Measurements from ENCODE around the gene CTBP2. TPM values are rescaled to one million over a fixed set of nuclear protein-coding genes. Genes with fewer than 3 reads are reported as not detected.

The CTBP2 gene
- polyA plus RNA-seq, 6 donors from 2014 or later: 0.11 to 2.1 (median 0.40) TPM; not detected in 1

DNA sequence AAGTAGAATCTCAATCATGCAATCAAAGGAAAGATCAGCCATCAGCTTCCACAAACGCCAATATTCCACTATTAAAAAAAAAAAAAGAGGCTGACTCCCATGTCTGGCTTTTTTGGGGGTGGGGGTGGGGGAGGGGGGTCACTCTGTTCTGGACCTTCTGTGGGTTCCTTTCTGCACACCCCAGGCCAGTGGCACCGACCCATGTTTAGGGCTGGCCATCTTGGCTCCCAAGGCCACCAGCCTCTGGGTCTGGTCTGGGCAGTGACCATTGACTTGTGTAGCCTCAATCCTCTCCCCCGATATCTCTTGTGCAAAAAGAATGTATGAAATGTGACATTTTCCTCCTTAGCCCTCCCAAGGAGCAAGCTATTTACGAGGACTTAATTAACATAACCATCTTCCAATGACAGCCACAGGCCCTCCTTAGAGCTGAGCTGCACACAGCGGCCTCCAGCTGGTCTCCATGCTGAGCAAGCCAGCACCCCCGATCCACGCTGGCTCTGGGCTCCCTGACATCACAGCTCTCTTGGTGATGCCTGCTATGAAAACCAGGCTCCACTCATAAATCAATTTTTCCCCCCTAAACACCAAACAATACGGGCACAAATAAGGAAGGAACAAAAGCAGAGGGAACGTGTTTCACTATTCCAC, 118.4 kb downstream of the CTBP2 start:
- no peaks in the 10 kb centered on the region for H3K4me1 Mint-ChIP-seq
- peaks cover 28 to 38% (median 32%) of the 10 kb centered on the region in 3 donors for H3K27me3 Mint-ChIP-seq
- DNase-seq: no peak
- no peaks in the 10 kb centered on the region for H3K9me3 Mint-ChIP-seq
- no peaks in the 10 kb centered on the region for H3K36me3 Mint-ChIP-seq
- H3K27ac Mint-ChIP-seq: no peak overlapping the region
- no peak overlapping the region for H3K4me3 Mint-ChIP-seq
- ATAC-seq (ENCODE audit: low read depth in 2 of 2): no peak

GRCh38 chr10:125039354-125039769, 121.0 kb downstream of the CTBP2 start:
- H3K27me3 Mint-ChIP-seq: peaks cover 29 to 46% (median 32%) of the 10 kb centered on the region in 3 donors
- H3K27ac Mint-ChIP-seq: no peak overlapping the region
- no peaks in the 10 kb centered on the region for H3K9me3 Mint-ChIP-seq
- no peak for ATAC-seq (ENCODE audit: low read depth in 2 of 2)
- no peak for DNase-seq
- no peaks in the 10 kb centered on the region for H3K36me3 Mint-ChIP-seq
- H3K4me1 Mint-ChIP-seq: no peaks in the 10 kb centered on the region
- no peak overlapping the region for H3K4me3 Mint-ChIP-seq

DNA sequence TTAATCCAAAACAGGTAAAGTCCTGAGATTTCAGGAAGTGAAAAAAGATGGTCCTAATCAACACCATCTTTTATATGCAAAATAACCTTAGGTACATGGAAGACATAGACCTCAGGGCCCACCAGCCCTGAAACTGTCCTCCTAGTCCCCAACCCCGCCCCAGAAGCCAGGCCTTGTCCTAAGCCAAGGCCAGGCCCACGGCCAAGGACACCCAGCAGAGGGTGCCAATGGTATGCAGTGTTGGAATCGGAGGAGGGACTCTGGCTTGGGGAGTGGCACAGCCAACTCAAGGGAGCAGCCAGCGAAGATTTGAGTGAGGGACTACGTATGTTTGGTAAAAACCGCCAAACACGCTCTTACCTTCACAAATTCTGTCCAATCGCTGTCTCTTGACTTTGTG, 121.7 kb downstream of the CTBP2 start:
- Mint-ChIP-seq H3K4me1 (no peaks in the 10 kb centered on the region), H3K4me3 (no peak overlapping the region), H3K9me3 (no peaks in the 10 kb centered on the region), H3K27ac (no peak overlapping the region), H3K36me3 (no peaks in the 10 kb centered on the region), H3K27me3 (peaks cover 25 to 45% (median 29%) of the 10 kb centered on the region in 3 donors)
- no peak for DNase-seq
- ATAC-seq (ENCODE audit: low read depth in 2 of 2): no peak

DNA sequence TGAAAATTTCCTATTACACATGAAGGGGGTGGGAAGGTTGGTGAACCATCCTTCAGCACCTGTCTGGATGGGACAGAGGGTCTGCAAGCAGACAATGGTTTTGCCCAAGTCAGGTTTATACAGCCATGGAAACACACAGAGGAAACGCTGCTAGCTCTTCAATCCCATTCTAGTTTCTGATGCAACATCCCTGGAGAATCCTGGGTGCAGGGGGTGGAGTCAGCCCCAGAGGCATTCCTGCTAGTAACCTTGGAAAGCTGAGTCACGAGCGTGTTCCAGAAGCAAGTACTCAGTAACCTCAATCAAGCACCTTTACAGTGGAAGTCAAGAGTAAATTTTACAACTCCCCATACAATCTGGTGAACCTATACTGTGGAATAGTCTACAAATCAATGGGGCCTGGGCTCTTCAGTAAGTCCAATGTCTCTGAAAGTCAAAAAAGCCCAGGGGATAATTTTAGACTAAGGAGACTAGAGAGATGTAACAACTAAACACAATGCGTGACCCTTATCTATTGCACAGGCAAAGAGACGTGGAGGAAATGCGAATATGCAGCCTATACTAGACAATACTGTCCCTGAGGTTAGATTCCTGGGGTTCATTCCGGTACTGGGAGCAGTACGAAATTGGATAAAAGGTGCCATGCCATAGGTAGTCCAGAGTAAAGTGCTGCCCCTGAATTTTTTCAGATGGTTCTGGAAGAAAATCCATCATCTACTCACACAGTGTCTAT, 123.1 kb downstream of the CTBP2 start:
- Mint-ChIP-seq H3K4me1 (peaks cover 0 to under 1% (median 0%) of the 10 kb centered on the region in 3 donors), H3K4me3 (no peak overlapping the region), H3K9me3 (no peaks in the 10 kb centered on the region), H3K27me3 (peaks cover 19 to 34% (median 32%) of the 10 kb centered on the region in 3 donors), H3K27ac (no peak overlapping the region), H3K36me3 (no peaks in the 10 kb centered on the region)
- ATAC-seq (ENCODE audit: low read depth in 2 of 2): no peak
- DNase-seq: no peak

- H3K27me3 Mint-ChIP-seq: peaks cover 18 to 35% (median 29%) of the 10 kb centered on the region in 3 donors
These were observed 124.6 kb downstream of the CTBP2 start for GRCh38 chr10:125035588-125036295.

GRCh38 chr10:125035136-125035535, 125.2 kb downstream of the CTBP2 start:
- Mint-ChIP-seq H3K36me3 (no peaks in the 10 kb centered on the region), H3K9me3 (peaks cover 0 to 1% (median 0%) of the 10 kb centered on the region in 7 donors), H3K4me1 (peaks cover 0 to 3% (median 0%) of the 10 kb centered on the region in 3 donors), H3K27me3 (peaks cover 13 to 29% (median 28%) of the 10 kb centered on the region in 3 donors), H3K4me3 (no peak overlapping the region), H3K27ac (no peak overlapping the region)
- no peak for ATAC-seq (ENCODE audit: low read depth in 2 of 2)
- no peak for DNase-seq

More at GRCh38 chr10:125035588-125036295, 124.6 kb downstream of the CTBP2 start:
- Mint-ChIP-seq H3K36me3 (no peaks in the 10 kb centered on the region), H3K9me3 (peaks cover 0 to 1% (median 0%) of the 10 kb centered on the region in 7 donors), H3K4me1 (peaks cover 0 to 3% (median 0%) of the 10 kb centered on the region in 3 donors), H3K27ac (peak overlapping the region in 1 of 6 donors; percentile 41), H3K4me3 (no peak overlapping the region)
- DNase-seq (no peak), ATAC-seq (ENCODE audit: low read depth in 2 of 2) (no peak)

- H3K36me3 Mint-ChIP-seq: no peaks in the 10 kb centered on the region
- peaks cover 13 to 32% (median 28%) of the 10 kb centered on the region in 3 donors for H3K27me3 Mint-ChIP-seq
- no peak for ATAC-seq (ENCODE audit: low read depth in 2 of 2)
- no peak overlapping the region for H3K4me3 Mint-ChIP-seq
- H3K4me1 Mint-ChIP-seq: peaks cover 0 to 3% (median 0%) of the 10 kb centered on the region in 3 donors
- H3K27ac Mint-ChIP-seq: no peak overlapping the region
- peaks cover 0 to 1% (median 0%) of the 10 kb centered on the region in 7 donors for H3K9me3 Mint-ChIP-seq
- DNase-seq: no peak
These were observed 125.7 kb downstream of the CTBP2 start for GRCh38 chr10:125034675-125035074.

DNA sequence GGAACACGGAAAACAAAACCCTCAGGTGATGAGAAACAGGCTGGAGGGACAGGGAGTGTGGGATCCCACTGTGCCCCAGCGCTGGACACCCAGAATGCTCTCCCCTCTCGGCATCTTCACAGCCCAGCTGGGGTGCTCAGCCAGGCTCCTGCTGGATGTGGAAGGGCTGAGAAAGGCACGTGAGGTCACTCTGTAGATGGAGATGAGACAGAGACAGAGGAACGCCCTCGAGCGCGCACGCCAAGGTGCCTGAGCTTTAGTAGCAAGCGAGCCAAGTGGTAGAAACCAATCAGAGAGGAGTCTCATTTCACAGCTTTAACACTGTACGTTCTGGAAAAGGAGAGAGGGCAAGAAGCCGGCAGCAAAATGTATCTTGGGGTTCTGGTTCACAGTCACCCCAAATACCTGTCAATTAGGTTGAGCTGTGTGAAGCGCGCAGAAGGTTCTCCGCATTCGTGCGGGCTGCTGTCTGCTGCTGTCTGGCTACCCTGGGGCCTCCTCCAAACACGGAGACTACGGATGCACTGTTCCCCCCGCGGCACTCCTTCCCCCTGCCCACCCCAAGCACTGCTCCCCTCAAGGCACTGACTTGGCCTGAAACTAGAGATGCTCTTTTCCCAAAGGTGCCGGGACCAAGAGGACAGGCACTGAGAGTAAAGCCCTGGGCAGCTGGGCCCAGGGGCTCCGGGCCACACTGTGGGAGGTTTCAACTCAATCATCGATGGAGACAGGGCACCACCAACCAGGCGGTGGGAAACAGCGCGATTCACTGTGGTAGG, 127.0 kb downstream of the CTBP2 start:
- Mint-ChIP-seq H3K9me3 (peaks cover 0 to 1% (median 0%) of the 10 kb centered on the region in 7 donors), H3K27ac (no peak overlapping the region), H3K36me3 (no peaks in the 10 kb centered on the region), H3K4me1 (peaks cover 0 to 3% (median 0%) of the 10 kb centered on the region in 3 donors), H3K4me3 (no peak overlapping the region), H3K27me3 (peaks cover 13 to 30% (median 28%) of the 10 kb centered on the region in 3 donors)
- ATAC-seq (ENCODE audit: low read depth in 2 of 2): no peak
- DNase-seq: no peak

GRCh38 chr10:125032474-125033020, 127.8 kb downstream of the CTBP2 start:
- DNase-seq (no peak), ATAC-seq (ENCODE audit: low read depth in 2 of 2) (no peak)
- Mint-ChIP-seq H3K27ac (no peak overlapping the region), H3K27me3 (peaks cover 7 to 28% (median 26%) of the 10 kb centered on the region in 3 donors), H3K36me3 (no peaks in the 10 kb centered on the region), H3K4me1 (peaks cover 0 to 3% (median 0%) of the 10 kb centered on the region in 3 donors), H3K4me3 (no peak overlapping the region), H3K9me3 (peaks cover 0 to 1% (median 0%) of the 10 kb centered on the region in 7 donors)

GRCh38 chr10:125030567-125031197, 129.7 kb downstream of the CTBP2 start:
- H3K27me3 Mint-ChIP-seq: peaks cover 0 to 18% (median 12%) of the 10 kb centered on the region in 3 donors
- no peak overlapping the region for H3K27ac Mint-ChIP-seq
- H3K36me3 Mint-ChIP-seq: no peaks in the 10 kb centered on the region
- ATAC-seq (ENCODE audit: low read depth in 2 of 2) (no peak), DNase-seq (no peak)
- H3K4me3 Mint-ChIP-seq: no peak overlapping the region
- H3K9me3 Mint-ChIP-seq: peaks cover 0 to 1% (median 0%) of the 10 kb centered on the region in 7 donors
- peaks cover 0 to 3% (median 0%) of the 10 kb centered on the region in 3 donors for H3K4me1 Mint-ChIP-seq

- H3K36me3 Mint-ChIP-seq: no peaks in the 10 kb centered on the region
- peaks cover 0 to 10% (median 7%) of the 10 kb centered on the region in 3 donors for H3K27me3 Mint-ChIP-seq
- H3K4me1 Mint-ChIP-seq: peaks cover 0 to 3% (median 0%) of the 10 kb centered on the region in 3 donors
- H3K9me3 Mint-ChIP-seq: peaks cover 0 to 1% (median 0%) of the 10 kb centered on the region in 7 donors
- H3K4me3 Mint-ChIP-seq: no peak overlapping the region
- ATAC-seq (ENCODE audit: low read depth in 2 of 2) (no peak), DNase-seq (no peak)
- no peak overlapping the region for H3K27ac Mint-ChIP-seq
These were observed 130.7 kb downstream of the CTBP2 start for GRCh38 chr10:125029584-125030242.
